Measurements from ENCODE around the gene NR2E1.

NR2E1 gene

DNA sequence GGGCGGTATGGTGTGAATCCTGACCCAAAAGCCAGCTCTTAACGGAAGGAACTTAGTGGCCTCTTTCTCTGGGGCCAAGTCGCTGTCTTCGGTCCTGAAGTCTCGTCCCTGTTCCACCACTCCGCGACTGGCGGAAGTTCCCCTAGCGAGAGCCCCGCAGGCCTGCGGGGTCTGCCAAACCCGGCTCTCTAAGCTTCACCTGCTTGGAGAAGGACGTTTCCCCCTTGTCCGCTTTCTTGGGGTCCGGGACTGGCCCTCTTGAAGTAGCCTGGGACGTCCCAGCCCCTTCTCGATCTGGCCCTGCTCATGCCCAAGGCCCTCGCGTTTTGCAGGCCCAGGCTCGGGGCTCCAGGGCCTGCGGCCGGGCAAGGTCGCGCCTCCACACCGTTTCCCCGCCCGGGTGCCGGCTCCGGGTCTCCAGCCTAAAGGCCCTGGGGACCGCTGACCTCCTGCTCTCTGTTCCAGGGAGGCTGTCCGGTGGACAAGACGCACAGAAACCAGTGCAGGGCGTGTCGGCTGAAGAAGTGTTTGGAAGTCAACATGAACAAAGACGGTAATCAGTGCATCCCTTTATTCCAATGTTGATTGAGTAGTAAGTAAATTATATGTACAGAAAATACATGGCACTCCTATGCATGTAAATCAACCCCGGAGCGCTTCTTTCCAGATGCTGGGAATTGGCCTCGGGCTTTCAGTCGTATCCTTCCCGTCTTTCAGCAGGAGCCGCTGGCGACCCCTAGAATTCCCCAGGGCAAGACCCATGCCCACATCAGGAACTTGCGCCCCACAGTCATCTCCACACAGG is 8.8 kb downstream of the NR2E1 start:
- TF ChIP-seq, protein P1, sequence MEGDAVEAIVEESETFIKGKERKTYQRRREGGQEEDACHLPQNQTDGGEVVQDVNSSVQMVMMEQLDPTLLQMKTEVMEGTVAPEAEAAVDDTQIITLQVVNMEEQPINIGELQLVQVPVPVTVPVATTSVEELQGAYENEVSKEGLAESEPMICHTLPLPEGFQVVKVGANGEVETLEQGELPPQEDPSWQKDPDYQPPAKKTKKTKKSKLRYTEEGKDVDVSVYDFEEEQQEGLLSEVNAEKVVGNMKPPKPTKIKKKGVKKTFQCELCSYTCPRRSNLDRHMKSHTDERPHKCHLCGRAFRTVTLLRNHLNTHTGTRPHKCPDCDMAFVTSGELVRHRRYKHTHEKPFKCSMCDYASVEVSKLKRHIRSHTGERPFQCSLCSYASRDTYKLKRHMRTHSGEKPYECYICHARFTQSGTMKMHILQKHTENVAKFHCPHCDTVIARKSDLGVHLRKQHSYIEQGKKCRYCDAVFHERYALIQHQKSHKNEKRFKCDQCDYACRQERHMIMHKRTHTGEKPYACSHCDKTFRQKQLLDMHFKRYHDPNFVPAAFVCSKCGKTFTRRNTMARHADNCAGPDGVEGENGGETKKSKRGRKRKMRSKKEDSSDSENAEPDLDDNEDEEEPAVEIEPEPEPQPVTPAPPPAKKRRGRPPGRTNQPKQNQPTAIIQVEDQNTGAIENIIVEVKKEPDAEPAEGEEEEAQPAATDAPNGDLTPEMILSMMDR (IDR thresholded peaks at IDR 0.05), result no peak
- no peaks in the 10 kb centered on the region for H3K79me2 ChIP-seq
- no peak overlapping the region for H3K9ac ChIP-seq
- no peak overlapping the region for H2AFZ ChIP-seq
- H3K27ac ChIP-seq, result no peak overlapping the region
- no peaks in the 10 kb centered on the region for H3K4me1 ChIP-seq
- H3K4me3 ChIP-seq (ENCODE audit: low read depth, low read length), result no peak overlapping the region
- H3K36me3 ChIP-seq (ENCODE audit: control insufficient read depth, insufficient read depth, low read length), result no peaks in the 10 kb centered on the region
- no peak overlapping the region for H3K4me2 ChIP-seq (ENCODE audit: low read length)
- no peaks in the 10 kb centered on the region for H3K9me3 ChIP-seq (ENCODE audit: control insufficient read depth, low read length)
- H3K27me3 ChIP-seq (ENCODE audit: control insufficient read depth, insufficient read depth, low read length), result peaks cover 7% of the 10 kb centered on the region

GRCh38 chr6:108175176-108175591 is 9.4 kb downstream of the NR2E1 start:
- Histone ChIP-seq H3K4me3 (ENCODE audit: low read depth, low read length) (no peak overlapping the region), H3K27ac (no peak overlapping the region), H3K27me3 (ENCODE audit: control insufficient read depth, insufficient read depth, low read length) (peaks cover 6% of the 10 kb centered on the region), H3K9me3 (ENCODE audit: control insufficient read depth, low read length) (no peaks in the 10 kb centered on the region), H3K36me3 (ENCODE audit: control insufficient read depth, insufficient read depth, low read length) (no peaks in the 10 kb centered on the region), H3K9ac (no peak overlapping the region), H2AFZ (no peak overlapping the region), H3K79me2 (no peaks in the 10 kb centered on the region), H3K4me2 (ENCODE audit: low read length) (no peak overlapping the region), H3K4me1 (no peaks in the 10 kb centered on the region)
- TF ChIP-seq, protein P1 (IDR thresholded peaks at IDR 0.05), result no peak

GRCh38 chr6:108175592-108176279 is 9.9 kb downstream of the NR2E1 start:
- H2AFZ ChIP-seq, result peak overlapping the region; percentile 1
- H3K36me3 ChIP-seq (ENCODE audit: control insufficient read depth, insufficient read depth, low read length), result no peaks in the 10 kb centered on the region
- H3K4me2 ChIP-seq (ENCODE audit: low read length), result no peak overlapping the region
- no peak overlapping the region for H3K9ac ChIP-seq
- H3K4me1 ChIP-seq, result no peaks in the 10 kb centered on the region
- TF ChIP-seq, protein P1 (IDR thresholded peaks at IDR 0.05), result no peak
- H3K27ac ChIP-seq, result no peak overlapping the region
- no peak overlapping the region for H3K4me3 ChIP-seq (ENCODE audit: low read depth, low read length)
- H3K79me2 ChIP-seq, result no peaks in the 10 kb centered on the region
- H3K9me3 ChIP-seq (ENCODE audit: control insufficient read depth, low read length), result no peaks in the 10 kb centered on the region
- H3K27me3 ChIP-seq (ENCODE audit: control insufficient read depth, insufficient read depth, low read length), result peaks cover under 1% of the 10 kb centered on the region

- TF ChIP-seq, protein P1 (IDR thresholded peaks at IDR 0.05), result no peak
- no peak overlapping the region for H3K27ac ChIP-seq
- H3K9ac ChIP-seq, result no peak overlapping the region
- no peaks in the 10 kb centered on the region for H3K79me2 ChIP-seq
- H3K36me3 ChIP-seq (ENCODE audit: control insufficient read depth, insufficient read depth, low read length), result no peaks in the 10 kb centered on the region
- no peak overlapping the region for H3K4me2 ChIP-seq (ENCODE audit: low read length)
- no peaks in the 10 kb centered on the region for H3K9me3 ChIP-seq (ENCODE audit: control insufficient read depth, low read length)
- no peaks in the 10 kb centered on the region for H3K4me1 ChIP-seq
- H3K27me3 ChIP-seq (ENCODE audit: control insufficient read depth, insufficient read depth, low read length), result no peaks in the 10 kb centered on the region
- H3K4me3 ChIP-seq (ENCODE audit: low read depth, low read length), result no peak overlapping the region
- H2AFZ ChIP-seq, result peak overlapping the region; percentile 16
Observed at GRCh38 chr6:108176281-108177089, 10.7 kb downstream of the NR2E1 start.

Data from parathyroid adenoma (tissue), 2 donors.